Gastrocnemius medialis (tissue), 4 donors: ENCODE results near the gene MRPL23. TPM values are rescaled to one million over a fixed set of nuclear protein-coding genes. Genes with fewer than 3 reads are reported as not detected.

ENCODE experiments used
- ATAC-seq, 2 donors: fragments of 150-250 bp; one replicate each; pipeline ENCODE4 v1.9.1; 2016
- DNase-seq, 2 donors: peaks; one replicate each; pipeline ENCODE4 v3.0.0-alpha.2; 2019
- H3K27ac ChIP-seq, 4 donors: fragments of 200-600 bp; sonication (generic); 1 replicate in 1 of 4; 2 replicates in 3 of 4; pipeline ENCODE4 v1.5.1; 2016 to 2018; ENCODE audit warnings: mild to moderate bottlenecking in 2 of 4, moderate library complexity in 1 of 4
- H3K27me3 ChIP-seq, 3 donors: fragments of 200-600 bp; sonication (generic) in 2 of 3; 1 replicate in 1 of 3; 2 replicates in 2 of 3; pipeline versions ENCODE4 v1.5.1 to v1.6.0; 2016 to 2019; ENCODE audit warnings: mild to moderate bottlenecking in 1 of 3, moderate library complexity in 1 of 3
- H3K36me3 ChIP-seq, 2 donors: fragments of 200-600 bp; sonication (generic) in 1 of 2; one replicate each; pipeline ENCODE4 v1.5.1; 2017 to 2018
- H3K4me1 ChIP-seq, 2 donors: fragments of 200-600 bp; sonication (generic) in 1 of 2; one replicate each; pipeline ENCODE4 v1.5.1; 2016 to 2017; ENCODE audit warnings: mild to moderate bottlenecking in 2 of 2
- H3K4me3 ChIP-seq, 4 donors: fragments of 200-600 bp; sonication (generic) in 3 of 4; 1 replicate in 1 of 4; 2 replicates in 3 of 4; pipeline ENCODE4 v1.5.1; 2016 to 2019; ENCODE audit warnings: mild to moderate bottlenecking in 2 of 4
- H3K9me3 ChIP-seq, 3 donors: fragments of 200-600 bp; sonication (generic) in 2 of 3; 1 replicate in 1 of 3; 2 replicates in 2 of 3; pipeline ENCODE4 v1.5.1; 2016 to 2019
- CTCF ChIP-seq, 5 experiments: fragments of 450-650 bp in 3 of 5; fragments of 200-600 bp in 2 of 5; sonication (generic) in 2 of 5; IDR thresholded peaks in 4 of 5; conservative IDR thresholded peaks in 1 of 5; 1 replicate in 4 of 5; 2 replicates in 1 of 5; pipeline ENCODE4 v1.5.1; 2016 to 2019; ENCODE audit warnings: antibody characterized with exemption in 5 of 5, mild to moderate bottlenecking in 3 of 5, moderate library complexity in 3 of 5
- POLR2A ChIP-seq, 2 donors: fragments of 450-650 bp; IDR thresholded peaks; one replicate each; pipeline ENCODE4 v1.6.1; 2017; ENCODE audit warnings: antibody characterized with exemption in 2 of 2, mild to moderate bottlenecking in 2 of 2, moderate library complexity in 2 of 2
- in situ Hi-C, 4 donors: fragments of 200-750 bp; cut with MboI; loops; one replicate each; pipeline versions ENCODE4 v1.15.0 to v1.8.0; 2017; ENCODE audit warnings: low sequenced_read_pairs in 4 of 4
- intact Hi-C: fragments of 100-400 bp; cut with DNase I; formaldehyde crosslinking; loops from one replicate; pipeline ENCODE4 v1.15.1; 2023; ENCODE audit warnings: low total_unique reads
- total RNA-seq, 4 donors: library from RNA; depleted of rRNA; stranded (reverse); fragments of >200 nt; gene quantifications; one replicate each; pipeline versions ENCODE4 v1.1.0 to v1.2.3, GENCODE V29; 2016

MRPL23 gene
- total RNA-seq, 4 donors from 2014 or later, result 128 to 243 (median 187) TPM

DNA sequence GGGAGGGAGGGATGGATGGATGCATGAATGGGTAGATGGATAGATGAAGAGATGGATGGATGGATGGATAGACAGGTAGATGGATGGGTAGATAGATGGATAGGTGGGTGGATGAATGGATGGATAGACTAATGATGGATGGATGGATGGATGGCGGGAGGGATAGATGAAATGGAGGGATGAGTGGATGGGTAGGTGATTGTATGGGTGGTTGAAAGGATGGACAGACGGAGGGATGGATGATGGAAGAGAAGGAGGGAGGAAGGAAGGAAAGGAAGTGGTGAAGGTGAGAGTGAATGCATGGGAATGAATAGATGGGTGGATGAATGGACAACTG lies 31.4 kb upstream of the MRPL23 start:
- ATAC-seq, result no peak
- Histone ChIP-seq H3K4me3 (no peak overlapping the region), H3K27ac (peak overlapping the region in 3 of 4 donors; percentile 88 to 99 (median 96)), H3K36me3 (no peaks in the 10 kb centered on the region), H3K27me3 (no peaks in the 10 kb centered on the region), H3K9me3 (no peaks in the 10 kb centered on the region), H3K4me1 (peaks cover 36 to 46% of the 10 kb centered on the region in 2 donors)
- DNase-seq, result no peak
- intact Hi-C loops, result loop anchor here (1.0 to 2.0 kb wide), 2 partner anchors 24 to 33 kb away; no protein-coding TSS in a partner anchor
- in situ Hi-C loops, result no loop called here
- TF ChIP-seq CTCF (IDR thresholded peaks at IDR 0.05 in 4 of 5, conservative IDR thresholded peaks at IDR 0.05 in 1 of 5) (no peak), POLR2A (IDR thresholded peaks at IDR 0.05) (no peak)

- in situ Hi-C loops, result no loop called here
- no peak for ATAC-seq
- H3K27me3 ChIP-seq, result no peaks in the 10 kb centered on the region
- peak overlapping the region; percentile 88 to 99 (median 93) for H3K27ac ChIP-seq
- DNase-seq, result no peak
- no peaks in the 10 kb centered on the region for H3K9me3 ChIP-seq
- H3K4me3 ChIP-seq, result peak overlapping the region in 2 of 4 donors; percentile 16 to 20
- no peaks in the 10 kb centered on the region for H3K36me3 ChIP-seq
- peaks cover 42 to 52% of the 10 kb centered on the region in 2 donors for H3K4me1 ChIP-seq
- TF ChIP-seq CTCF (IDR thresholded peaks at IDR 0.05 in 4 of 5, conservative IDR thresholded peaks at IDR 0.05 in 1 of 5), result no peak
- TF ChIP-seq POLR2A (IDR thresholded peaks at IDR 0.05), result no peak
- intact Hi-C loops, result loop anchor here (2.0 kb wide), 1 partner anchor 34 kb away; no protein-coding TSS in a partner anchor
These were observed 30.8 kb upstream of the MRPL23 start for GRCh38 chr11:1916132-1916985.

- ATAC-seq (peak; percentile 16 to 20), DNase-seq (peak in 1 of 2 donors; percentile 58)
- intact Hi-C loops, result loop anchor here (2.0 kb wide), 1 partner anchor 34 kb away; no protein-coding TSS in a partner anchor
- Histone ChIP-seq H3K4me3 (peak overlapping the region in 3 of 4 donors; percentile 16 to 26 (median 20)), H3K9me3 (no peaks in the 10 kb centered on the region), H3K36me3 (no peaks in the 10 kb centered on the region), H3K4me1 (peaks cover 47 to 59% of the 10 kb centered on the region in 2 donors), H3K27me3 (no peaks in the 10 kb centered on the region), H3K27ac (peak overlapping the region; percentile 88 to 99 (median 93))
- in situ Hi-C loops, result no loop called here
- TF ChIP-seq CTCF (IDR thresholded peaks at IDR 0.05 in 4 of 5, conservative IDR thresholded peaks at IDR 0.05 in 1 of 5) (no peak), POLR2A (IDR thresholded peaks at IDR 0.05) (no peak)
These were observed 30.1 kb upstream of the MRPL23 start for GRCh38 chr11:1916986-1917522.

- ATAC-seq (peak in 1 of 2 donors; percentile 28), DNase-seq (peak in 1 of 2 donors; percentile 77)
- H3K4me3 ChIP-seq, result peak overlapping the region in 3 of 4 donors; percentile 16 to 26 (median 20)
- in situ Hi-C loops, result no loop called here
- H3K9me3 ChIP-seq, result no peaks in the 10 kb centered on the region
- no peaks in the 10 kb centered on the region for H3K27me3 ChIP-seq
- peak overlapping the region; percentile 88 to 99 (median 93) for H3K27ac ChIP-seq
- TF ChIP-seq POLR2A (IDR thresholded peaks at IDR 0.05) (no peak), CTCF (IDR thresholded peaks at IDR 0.05 in 4 of 5, conservative IDR thresholded peaks at IDR 0.05 in 1 of 5) (peak; percentile 77 to 96 (median 91))
- intact Hi-C loops, result loop anchor here (2.0 kb wide), 2 partner anchors 35 to 79 kb away; partner anchors contain the start of gene TNNI2
- H3K4me1 ChIP-seq, result peaks cover 55 to 66% of the 10 kb centered on the region in 2 donors
- no peaks in the 10 kb centered on the region for H3K36me3 ChIP-seq
These were observed 29.4 kb upstream of the MRPL23 start for GRCh38 chr11:1917523-1918435.
